MG63 (cell line): ENCODE results near the gene TPPP. TPM values are rescaled to one million over a fixed set of nuclear protein-coding genes. Genes with fewer than 3 reads are reported as not detected.

ENCODE experiments used
- DNase-seq: peaks from one replicate; pipeline ENCODE4 v3.0.0-alpha.2; 2020
- H3K27me3 ChIP-seq: fragments of 250-450 bp; sonication (Bioruptor Pico); 2 replicates; pipeline ENCODE4 v1.5.1; 2020; ENCODE audit warnings: mild to moderate bottlenecking, moderate library complexity
- H3K36me3 ChIP-seq: fragments of 250-450 bp; sonication (Bioruptor Pico); 2 replicates; pipeline ENCODE4 v1.5.1; 2020; ENCODE audit warnings: mild to moderate bottlenecking, moderate library complexity
- H3K4me3 ChIP-seq: fragments of 250-450 bp; sonication (Bioruptor Pico); 2 replicates; pipeline ENCODE4 v1.5.1; 2020; ENCODE audit warnings: mild to moderate bottlenecking, moderate library complexity
- H3K9me3 ChIP-seq: fragments of 250-450 bp; sonication (Bioruptor Pico); 2 replicates; pipeline ENCODE4 v1.5.1; 2020; ENCODE audit warnings: mild to moderate bottlenecking, moderate library complexity
- total RNA-seq: library from RNA; depleted of rRNA; stranded (reverse); fragments of >200 nt; shearing (Covaris generic); gene quantifications from 2 replicates; pipeline ENCODE4 v1.2.3, GENCODE V29; 2014; ENCODE audit warnings: low replicate concordance

Gene TPPP
- total RNA-seq, 1 experiment from 2014 or later: not detected

DNA sequence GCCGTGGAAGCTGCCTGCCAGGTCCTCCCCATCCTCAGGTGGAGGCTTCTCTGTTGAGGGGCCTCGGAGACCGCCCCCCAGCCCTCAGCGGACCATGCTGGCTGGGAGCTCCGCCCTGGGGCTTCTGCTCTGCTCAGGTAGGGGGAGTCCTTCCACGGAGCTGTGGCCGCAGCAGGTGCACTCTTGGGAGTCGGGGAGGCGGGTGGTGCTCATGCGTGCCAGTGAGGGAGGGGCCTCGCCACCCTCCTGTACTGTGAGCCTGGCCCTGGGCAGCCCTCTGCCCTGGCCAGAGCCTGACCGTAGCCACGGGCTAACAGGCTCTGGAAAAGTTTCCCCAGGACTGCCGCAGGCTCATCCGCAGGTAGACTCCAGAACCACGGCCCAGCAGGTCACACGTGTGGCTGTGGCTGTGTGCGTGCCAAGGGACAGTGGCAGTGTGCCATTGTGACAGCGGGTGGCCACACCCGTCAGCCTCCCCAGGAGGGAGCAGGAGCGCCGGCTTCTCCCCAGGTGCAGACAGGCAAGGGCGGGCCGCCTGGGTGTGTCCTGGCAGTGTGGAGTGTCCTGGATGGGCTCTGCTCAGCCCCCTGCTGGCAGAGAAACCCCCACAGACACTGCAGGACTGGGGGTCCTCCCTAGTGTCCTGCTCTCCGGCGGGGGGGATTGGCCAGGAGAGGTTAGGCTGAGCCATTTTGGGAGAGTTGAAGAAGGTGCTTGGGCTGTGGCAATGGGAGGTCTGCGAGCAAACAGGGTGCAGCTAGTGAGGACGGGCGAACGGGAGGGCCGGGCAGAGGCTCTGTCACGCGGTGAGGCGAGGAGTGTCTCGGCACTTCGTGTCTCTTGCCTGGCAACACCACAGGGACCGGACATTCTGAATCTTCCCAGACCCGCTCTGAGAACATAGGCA, 29.5 kb downstream of the TPPP start:
- Histone ChIP-seq H3K27me3 (no peaks in the 10 kb centered on the region), H3K9me3 (no peaks in the 10 kb centered on the region), H3K4me3 (no peak overlapping the region), H3K36me3 (peaks cover 18% of the 10 kb centered on the region)
- no peak for DNase-seq

DNA sequence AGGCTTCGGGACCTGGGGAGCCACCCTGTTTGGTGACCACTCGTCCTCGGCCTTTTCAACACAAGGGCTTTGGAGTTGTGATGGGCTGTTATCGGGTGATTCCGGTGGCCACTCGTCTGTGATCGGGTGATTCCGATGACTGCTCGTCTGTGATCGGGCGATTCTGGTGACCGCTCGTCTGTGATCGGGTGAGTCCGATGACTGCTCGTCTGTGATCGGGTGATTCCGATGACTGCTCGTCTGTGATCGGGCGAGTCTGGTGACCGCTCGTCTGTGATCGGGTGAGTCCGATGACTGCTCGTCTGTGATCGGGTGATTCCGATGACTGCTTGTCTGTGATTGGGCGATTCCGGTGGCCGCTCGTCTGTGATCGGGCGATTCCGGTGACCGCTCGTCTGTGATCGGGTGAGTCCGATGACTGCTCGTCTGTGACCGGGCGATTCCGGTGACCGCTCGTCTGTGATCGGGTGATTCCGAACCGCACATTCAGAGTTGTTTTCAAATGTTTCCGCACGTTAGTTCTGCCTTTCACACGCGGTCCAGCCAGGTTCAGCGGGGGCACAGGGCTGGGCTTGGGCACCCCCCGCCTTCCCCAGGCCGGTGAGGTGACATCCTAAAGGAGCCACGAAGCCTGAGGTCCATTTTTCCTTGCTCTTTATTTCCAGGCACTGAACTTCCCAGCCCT, 30.3 kb downstream of the TPPP start:
- H3K27me3 ChIP-seq: no peaks in the 10 kb centered on the region
- peaks cover 23% of the 10 kb centered on the region for H3K36me3 ChIP-seq
- no peak overlapping the region for H3K4me3 ChIP-seq
- DNase-seq: no peak
- no peaks in the 10 kb centered on the region for H3K9me3 ChIP-seq

DNA sequence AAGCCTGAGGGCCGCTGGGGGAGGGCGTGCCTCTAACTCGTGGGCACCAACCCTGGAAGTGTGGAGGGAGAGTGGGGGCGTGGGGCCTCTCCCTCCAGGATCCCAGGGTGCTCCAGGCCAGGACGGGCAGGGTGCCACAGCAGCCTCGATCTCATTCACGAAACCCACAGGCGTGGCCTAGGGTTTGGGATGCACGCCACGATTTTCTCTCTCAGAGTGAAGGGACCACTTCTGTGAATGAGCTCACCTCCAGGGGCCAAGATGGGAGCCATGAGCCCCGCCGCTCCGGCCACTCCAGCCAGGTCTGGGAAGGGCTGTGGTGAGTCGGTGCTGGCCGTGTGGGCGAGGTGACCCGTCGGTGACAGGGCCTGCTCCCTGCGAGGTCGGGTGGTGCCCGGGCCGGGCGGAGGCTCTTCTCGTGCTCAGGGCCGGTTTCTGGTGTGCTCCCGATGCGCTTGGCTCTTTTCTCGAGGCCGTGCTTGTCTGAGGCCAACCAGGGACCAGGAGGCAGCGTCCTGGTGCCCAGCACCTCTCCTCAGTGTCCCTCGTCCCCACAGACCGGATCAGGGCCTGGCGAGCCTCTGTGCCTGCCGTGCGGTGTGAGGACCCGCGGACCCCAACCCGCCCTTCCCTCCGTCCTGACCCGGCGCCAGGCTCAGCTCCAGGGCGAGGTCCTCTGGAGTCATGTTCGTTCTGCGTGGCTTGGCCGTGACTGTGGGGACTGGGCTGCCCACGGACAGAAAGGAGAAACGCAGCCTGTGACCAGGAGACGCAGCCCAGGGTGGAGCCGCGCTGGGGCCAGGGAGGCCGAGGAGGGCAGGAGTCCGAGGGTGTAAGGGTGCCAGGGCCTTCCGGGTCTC, 31.0 kb downstream of the TPPP start:
- H3K9me3 ChIP-seq: no peaks in the 10 kb centered on the region
- peaks cover 31% of the 10 kb centered on the region for H3K36me3 ChIP-seq
- no peak for DNase-seq
- no peak overlapping the region for H3K4me3 ChIP-seq
- no peaks in the 10 kb centered on the region for H3K27me3 ChIP-seq

DNA sequence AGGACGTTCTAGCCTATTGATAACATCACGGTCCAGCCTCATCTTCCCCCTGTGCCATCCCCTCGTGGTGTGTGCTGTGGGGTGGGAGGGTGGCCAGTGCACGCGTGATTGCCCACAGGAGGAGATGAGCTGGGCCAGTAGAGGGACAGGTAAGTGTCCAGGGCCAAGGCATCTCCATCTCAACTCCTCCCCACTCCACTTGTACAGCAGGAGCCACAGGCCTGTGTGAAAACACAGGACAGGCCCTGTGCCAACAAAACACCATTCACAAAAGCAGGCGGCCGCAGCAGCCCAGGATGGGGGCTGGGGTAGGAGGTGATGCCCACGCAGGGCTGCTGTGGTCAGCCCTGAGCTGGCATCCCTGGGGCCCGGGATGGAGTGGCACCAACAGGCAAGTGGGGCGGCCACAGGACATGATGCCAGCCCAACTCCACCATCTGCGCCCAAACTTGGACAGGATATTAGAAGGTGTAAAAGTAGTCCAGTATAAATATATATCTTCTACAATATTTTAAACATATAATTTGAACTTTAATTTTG, 32.6 kb downstream of the TPPP start:
- H3K27me3 ChIP-seq: no peaks in the 10 kb centered on the region
- no peaks in the 10 kb centered on the region for H3K9me3 ChIP-seq
- peaks cover 34% of the 10 kb centered on the region for H3K36me3 ChIP-seq
- no peak overlapping the region for H3K4me3 ChIP-seq
- DNase-seq: no peak

DNA sequence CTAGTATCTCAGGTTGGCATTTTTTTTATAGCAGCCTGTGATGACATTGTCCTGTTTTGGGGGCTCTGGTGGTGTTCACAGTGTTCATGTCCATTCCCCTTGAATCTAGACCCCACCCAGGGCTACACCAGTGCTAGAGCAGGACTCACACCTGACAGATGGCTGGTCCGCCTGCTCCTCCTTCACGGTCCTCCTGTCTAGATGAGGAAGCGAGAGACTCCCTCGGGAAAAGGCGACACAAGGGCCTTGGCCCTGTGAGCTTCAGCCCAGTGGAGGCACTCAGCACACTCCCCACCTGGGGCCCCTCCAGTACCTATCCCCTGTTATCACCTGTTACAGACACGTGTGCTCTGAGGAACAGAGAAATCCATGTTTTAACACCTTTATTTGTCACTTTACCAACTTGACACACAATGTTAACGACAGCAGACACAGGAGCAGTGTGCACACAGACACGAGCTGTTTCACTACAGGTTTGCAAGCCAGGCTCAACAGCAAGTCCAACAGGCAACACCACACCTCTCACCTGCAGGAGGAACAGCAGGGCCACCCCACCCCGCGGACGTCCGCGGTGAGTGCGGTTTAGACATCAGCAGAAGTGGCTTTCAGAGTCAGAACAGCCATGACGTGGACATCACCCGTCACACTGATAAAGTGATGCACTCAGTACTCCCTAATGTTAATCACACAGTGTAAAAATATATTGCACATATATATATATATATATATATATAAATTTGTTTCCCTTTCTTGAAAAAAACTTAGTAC, 33.5 kb downstream of the TPPP start:
- Histone ChIP-seq H3K9me3 (no peaks in the 10 kb centered on the region), H3K36me3 (peaks cover 34% of the 10 kb centered on the region), H3K4me3 (no peak overlapping the region), H3K27me3 (no peaks in the 10 kb centered on the region)
- no peak for DNase-seq

DNA sequence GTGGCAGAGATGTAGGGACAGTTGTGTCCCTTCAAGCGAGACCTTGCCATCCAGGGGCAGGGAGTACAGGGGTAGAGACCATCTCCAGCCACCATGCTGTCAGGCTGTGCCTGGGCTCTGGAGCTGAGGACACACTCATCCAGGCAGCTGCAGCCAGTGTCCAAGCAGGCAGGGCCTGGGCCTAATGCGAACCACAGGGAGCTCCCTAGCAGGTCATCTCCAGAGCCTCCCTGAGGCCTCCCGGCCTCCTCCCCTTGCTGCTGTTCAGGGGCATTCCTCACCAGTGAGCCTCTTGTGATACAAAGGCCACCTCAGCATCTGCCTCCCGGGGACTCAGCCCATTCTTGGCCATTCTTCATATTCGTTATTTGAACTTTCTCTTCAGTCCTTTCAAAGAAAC, 35.0 kb downstream of the TPPP start:
- Histone ChIP-seq H3K9me3 (no peaks in the 10 kb centered on the region), H3K36me3 (peaks cover 37% of the 10 kb centered on the region), H3K27me3 (no peaks in the 10 kb centered on the region), H3K4me3 (no peak overlapping the region)
- DNase-seq: no peak

DNA sequence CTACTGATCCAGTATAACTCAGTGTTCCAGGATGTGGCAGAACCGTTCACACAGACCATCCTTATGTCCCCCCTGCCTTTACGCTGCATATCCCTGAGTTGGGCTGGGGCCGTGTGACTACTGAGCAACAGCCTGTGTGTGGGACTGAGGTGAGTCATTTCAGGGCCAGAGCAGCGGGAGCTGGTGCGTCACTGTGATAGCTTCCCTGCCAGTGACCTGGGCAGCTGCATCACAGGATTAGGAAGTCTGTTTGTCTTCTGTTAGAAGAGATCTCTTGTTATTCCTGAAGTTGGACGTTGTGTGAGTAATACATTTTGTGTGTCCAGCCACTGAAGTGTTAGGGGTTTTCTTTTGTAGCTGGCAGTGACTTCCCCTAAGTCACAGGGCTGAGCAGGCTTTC, 35.6 kb downstream of the TPPP start:
- Histone ChIP-seq H3K9me3 (no peaks in the 10 kb centered on the region), H3K4me3 (no peak overlapping the region), H3K27me3 (no peaks in the 10 kb centered on the region), H3K36me3 (peaks cover 37% of the 10 kb centered on the region)
- peak; percentile 42 for DNase-seq

DNA sequence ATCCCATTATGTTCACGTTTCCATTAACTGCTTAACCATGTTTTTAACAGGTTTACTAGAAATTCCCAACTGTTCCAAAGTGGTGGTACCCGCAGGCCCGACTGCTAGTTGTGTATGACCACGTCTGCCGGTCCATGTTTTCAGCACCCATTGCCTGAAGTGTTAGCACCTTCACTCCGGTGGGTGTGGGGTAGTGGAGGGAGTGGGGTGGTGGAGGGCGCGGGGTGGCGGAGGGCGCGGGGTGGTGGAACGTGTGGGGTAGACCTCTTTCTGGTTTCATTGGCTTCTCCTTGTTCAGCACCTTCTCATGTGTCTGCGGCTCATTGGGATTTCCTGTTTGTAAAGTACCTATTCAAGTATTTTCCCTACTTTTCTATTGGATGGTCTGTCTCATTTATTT, 37.7 kb downstream of the TPPP start:
- DNase-seq: no peak
- Histone ChIP-seq H3K9me3 (no peaks in the 10 kb centered on the region), H3K27me3 (no peaks in the 10 kb centered on the region), H3K4me3 (no peak overlapping the region), H3K36me3 (peaks cover 37% of the 10 kb centered on the region)

DNA sequence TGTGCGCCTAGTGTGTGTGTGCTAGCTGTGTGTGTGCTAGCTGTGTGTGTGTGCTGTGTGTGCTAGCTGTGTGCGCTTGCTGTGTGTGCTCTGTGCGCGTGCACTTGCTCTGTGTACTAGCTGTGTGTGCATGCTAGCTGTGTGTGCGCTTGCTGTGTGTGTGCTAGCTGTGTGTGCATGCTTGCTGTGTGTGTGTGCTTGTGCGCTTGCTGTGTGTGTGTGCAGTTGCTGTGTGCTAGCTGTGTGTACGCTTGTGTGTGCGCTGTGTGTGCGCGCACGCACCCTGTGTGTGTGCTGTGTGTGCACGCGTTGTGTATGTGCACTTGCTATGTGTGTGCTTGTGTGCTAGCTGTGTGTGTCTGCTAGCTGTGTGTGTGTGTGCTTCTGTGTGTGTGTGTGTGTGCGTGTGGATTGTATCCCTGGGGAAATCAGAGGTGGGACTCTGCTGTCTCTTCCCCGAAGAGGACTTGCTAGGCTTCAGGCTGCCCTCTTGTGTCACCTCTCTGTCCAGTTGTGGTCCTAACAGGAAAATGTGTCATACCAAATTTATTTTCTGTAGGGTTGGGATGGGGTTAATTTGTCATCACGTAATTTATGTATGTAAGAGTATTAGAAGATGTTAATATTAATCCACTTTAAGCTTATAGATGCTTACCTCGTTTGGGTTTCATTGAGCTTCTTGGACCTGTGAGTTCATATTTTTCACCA, 38.9 kb downstream of the TPPP start:
- Histone ChIP-seq H3K4me3 (no peak overlapping the region), H3K36me3 (peaks cover 26% of the 10 kb centered on the region), H3K27me3 (no peaks in the 10 kb centered on the region), H3K9me3 (no peaks in the 10 kb centered on the region)
- no peak for DNase-seq

DNA sequence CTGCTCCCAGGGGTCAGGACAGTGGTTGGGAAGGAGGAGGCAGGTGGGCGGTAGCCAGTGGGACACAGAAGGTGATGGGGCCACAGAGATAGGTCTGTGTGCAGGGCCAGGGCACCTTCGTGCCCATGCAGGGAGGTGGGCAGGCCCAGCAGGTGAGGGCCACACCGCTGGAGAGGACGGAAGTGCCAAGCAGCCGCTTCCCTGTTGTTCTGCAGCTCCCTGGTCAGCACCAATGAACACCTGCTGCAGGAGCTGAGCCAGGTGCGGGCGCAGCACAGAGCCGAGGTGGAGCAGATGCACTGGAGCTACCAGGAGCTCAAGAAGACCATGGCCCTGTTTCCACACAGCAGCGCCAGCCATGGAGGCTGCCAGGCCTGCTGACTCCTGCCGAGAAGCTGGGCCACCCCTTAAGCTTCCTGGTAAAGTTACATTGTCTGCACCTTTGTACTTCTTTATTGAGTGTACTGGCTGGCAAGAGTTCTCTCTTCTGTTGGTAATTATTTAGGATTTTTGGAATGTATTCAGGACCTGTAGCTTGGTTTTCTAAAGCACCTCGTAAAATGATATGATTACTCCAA, 40.3 kb downstream of the TPPP start:
- Histone ChIP-seq H3K4me3 (no peak overlapping the region), H3K36me3 (peaks cover 19% of the 10 kb centered on the region), H3K9me3 (no peaks in the 10 kb centered on the region), H3K27me3 (no peaks in the 10 kb centered on the region)
- DNase-seq: no peak

DNA sequence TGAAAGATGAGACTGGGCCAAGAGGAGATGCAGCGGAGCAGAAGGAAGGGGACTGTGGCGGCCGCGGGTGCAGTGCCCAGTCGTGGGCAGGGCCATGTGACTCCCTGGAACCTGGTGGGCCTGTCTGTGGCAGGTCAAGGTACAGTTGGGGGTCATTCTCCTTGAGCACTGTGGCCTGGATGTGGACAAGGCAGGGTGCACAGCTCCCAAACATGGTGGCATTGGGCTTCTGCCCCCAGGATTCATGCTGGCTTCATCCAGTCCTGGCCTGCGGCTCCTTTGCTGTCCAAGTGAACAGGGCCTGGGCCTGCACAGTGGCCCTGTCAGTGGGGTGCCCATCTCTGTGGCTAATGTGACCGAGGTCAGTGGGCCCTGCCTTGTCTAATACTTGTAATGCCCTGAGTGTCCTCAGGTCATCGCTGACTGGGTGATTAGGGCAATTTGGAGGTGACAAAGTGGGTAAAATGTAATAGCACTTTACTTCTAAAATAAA, 41.1 kb downstream of the TPPP start:
- DNase-seq: no peak
- H3K36me3 ChIP-seq: peaks cover 19% of the 10 kb centered on the region
- no peak overlapping the region for H3K4me3 ChIP-seq
- no peaks in the 10 kb centered on the region for H3K27me3 ChIP-seq
- H3K9me3 ChIP-seq: 0 out of 2 replicates have a peak, but pooled peaks cover 2% of the 10 kb centered on the region

DNA sequence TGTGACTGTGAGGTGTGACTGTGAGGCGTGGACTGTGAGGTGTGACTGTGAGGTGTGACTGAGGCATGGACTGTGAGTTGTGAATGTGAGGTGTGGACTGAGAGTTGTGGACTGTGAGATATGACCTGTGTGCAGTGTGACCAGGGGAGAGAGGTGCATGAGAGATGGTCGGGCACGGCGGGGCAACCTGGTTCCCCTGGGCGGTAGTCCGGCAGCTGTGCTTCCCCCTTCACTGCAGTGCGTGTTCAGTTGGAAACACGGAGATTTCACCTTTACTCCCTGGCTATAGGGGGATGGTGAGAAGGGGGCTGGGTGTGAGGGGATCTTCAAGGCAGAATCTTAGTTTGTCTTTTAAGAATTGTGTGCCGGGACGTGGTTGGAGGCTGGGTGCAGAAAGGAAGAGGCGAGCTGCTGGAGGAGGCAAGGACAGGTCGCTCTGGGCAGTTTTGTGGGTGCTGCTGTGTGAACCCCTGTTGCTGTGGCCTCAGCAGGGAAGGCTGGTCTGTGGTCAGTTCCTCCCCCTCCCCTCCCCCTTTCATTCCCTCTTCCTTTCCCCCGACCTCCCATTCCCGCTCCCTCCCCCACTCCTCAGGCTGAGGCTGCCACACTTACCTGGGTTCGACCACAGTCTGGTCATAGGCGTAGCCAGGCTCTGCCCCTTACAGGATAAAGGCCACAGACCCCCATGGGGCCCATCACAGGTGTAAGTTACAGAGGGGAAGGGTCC, 41.7 kb downstream of the TPPP start:
- DNase-seq: no peak
- Histone ChIP-seq H3K27me3 (no peaks in the 10 kb centered on the region), H3K9me3 (0 out of 2 replicates have a peak, but pooled peaks cover 2% of the 10 kb centered on the region), H3K36me3 (peaks cover 15% of the 10 kb centered on the region), H3K4me3 (no peak overlapping the region)

DNA sequence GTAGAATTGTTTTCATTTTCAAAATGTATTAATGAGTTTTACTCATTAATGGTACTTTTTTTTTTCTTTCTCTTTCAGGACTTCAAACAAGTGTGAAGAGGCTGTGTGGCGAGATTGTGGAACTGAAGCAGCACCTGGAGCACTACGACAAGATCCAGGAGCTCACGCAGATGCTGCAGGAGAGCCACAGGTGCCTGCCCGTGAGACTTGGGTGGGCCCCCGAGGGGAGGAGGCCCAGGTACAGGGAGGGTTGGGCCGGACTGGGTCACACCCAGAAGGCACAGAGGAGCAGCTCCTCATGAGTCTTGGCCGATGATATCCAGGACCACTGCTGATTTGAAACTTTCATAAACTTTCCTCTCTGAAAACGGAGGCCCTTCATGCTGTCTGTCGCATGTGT, 45.4 kb downstream of the TPPP start:
- Histone ChIP-seq H3K27me3 (no peaks in the 10 kb centered on the region), H3K9me3 (0 out of 2 replicates have a peak, but pooled peaks cover 2% of the 10 kb centered on the region), H3K36me3 (peaks cover 27% of the 10 kb centered on the region), H3K4me3 (no peak overlapping the region)
- no peak for DNase-seq

DNA sequence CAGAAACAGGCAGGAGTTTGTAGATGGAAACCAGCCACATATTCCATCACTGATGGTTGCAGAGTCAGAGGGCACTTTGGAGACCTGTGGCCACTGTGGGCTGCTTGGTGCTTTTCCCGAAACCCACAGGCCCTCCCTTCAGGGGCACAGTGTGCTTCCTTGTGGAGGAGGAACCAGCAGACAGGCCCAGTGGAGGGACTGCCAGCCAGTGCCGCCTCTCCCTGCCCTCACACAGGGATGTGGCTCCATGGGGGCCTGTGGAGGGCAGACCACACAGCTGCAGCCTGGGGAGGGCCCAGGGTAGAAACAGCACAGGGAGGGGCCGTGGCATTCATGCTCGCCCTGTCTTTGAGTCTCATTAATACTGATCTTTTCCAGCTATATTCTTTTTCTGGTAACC, 45.8 kb downstream of the TPPP start:
- Histone ChIP-seq H3K36me3 (peaks cover 27% of the 10 kb centered on the region), H3K4me3 (no peak overlapping the region), H3K27me3 (no peaks in the 10 kb centered on the region), H3K9me3 (0 out of 2 replicates have a peak, but pooled peaks cover 2% of the 10 kb centered on the region)
- no peak for DNase-seq
